ENCODE data around the gene GNA15. TPM values are rescaled to one million over a fixed set of nuclear protein-coding genes. Genes with fewer than 3 reads are reported as not detected.

GNA15 gene
- total and polyA plus RNA-seq, 2 of the 8 experiments (the other 6 are each of a cell fraction or from before 2014, with no cell fraction given), result 0.26 to 0.45 TPM

DNA sequence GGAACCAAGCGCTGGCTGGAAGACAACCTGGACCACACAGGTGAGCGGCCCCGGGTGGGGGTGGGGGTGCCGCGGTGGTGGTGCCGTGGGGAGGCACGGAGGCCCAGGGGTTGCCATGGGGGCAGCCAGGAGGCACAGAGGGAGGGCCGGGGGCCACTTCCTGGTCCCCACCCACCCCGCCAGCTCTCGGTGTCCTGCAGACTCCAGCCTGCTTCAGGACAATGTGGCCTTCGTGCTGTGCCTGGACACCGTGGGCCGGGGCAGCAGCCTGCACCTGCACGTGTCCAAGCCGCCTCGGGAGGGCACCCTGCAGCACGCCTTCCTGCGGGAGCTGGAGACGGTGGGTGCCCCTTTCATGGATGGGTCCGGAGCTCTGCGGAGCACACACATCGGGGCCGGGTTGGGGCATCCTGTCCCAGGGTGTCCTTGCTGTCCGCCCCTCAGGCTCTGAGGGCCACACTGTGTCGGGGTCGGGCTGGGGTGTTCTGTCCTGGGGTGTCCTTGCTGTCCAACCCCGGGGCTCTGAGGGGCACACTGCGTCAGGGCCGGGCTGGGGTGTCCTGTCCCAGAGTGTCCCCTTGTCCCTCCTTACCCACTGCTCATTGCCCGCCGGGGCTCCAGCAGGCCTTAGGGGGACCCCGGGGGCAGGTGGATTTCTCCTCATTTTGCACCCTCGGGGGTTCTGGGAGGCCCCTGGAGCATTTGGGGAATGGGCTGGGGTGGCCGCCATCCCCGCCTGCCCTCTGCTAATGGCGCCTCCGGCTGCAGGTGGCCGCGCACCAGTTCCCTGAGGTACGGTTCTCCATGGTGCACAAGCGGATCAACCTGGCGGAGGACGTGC lies 68.2 kb downstream of the GNA15 start:
- H4K8ac ChIP-seq (ENCODE audit: extremely low read depth, insufficient read depth, low read length), result no peak overlapping the region
- DNase-seq (ENCODE audit: low read depth in 1 of 2, low spot score in 2 of 2), result no peak
- CTCF ChIA-PET (ENCODE audit: partially characterized antibody), result interaction anchor here (0.7 to 1.1 kb wide), 4 partner anchors 11 to 1378 kb away, joined by 3 read pairs; no protein-coding TSS in a partner anchor
- no peak overlapping the region for H3K9ac ChIP-seq (replicated peaks in 1 of 4; ENCODE audit: extremely low read depth in 1 of 4, low read depth in 3 of 4, low read length in 3 of 4)
- no peaks in the 10 kb centered on the region for H3K27me3 ChIP-seq (replicated peaks in 1 of 4; ENCODE audit: control insufficient read depth in 3 of 4, extremely low read depth in 1 of 4, insufficient read depth in 3 of 4, low read length in 3 of 4)
- H2BK5ac ChIP-seq (ENCODE audit: low read depth, low read length), result no peak overlapping the region
- no peak overlapping the region for H4K91ac ChIP-seq (replicated peaks; ENCODE audit: insufficient read length, low read length)
- POLR2A ChIA-PET (ENCODE audit: partially characterized antibody), result interaction anchor here (1.7 kb wide), 1 partner anchor 16 kb away, joined by 4 read pairs; no protein-coding TSS in a partner anchor
- H3K79me2 ChIP-seq (ENCODE audit: control insufficient read depth in 1 of 2, insufficient read depth in 2 of 2, low read length in 2 of 2), result no peaks in the 10 kb centered on the region
- H3K9me3 ChIP-seq (ENCODE audit: insufficient read depth in 2 of 2, low read depth in 1 of 2, low read length in 1 of 2), result no peaks in the 10 kb centered on the region
- no peak overlapping the region for H3K18ac ChIP-seq (ENCODE audit: extremely low read depth, low read length)
- no peak overlapping the region for H2BK15ac ChIP-seq (ENCODE audit: low read length)
- H3K56ac ChIP-seq (replicated peaks; ENCODE audit: insufficient read length, low read depth, low read length), result no peak overlapping the region
- no peak overlapping the region for H3K4me3 ChIP-seq (ENCODE audit: extremely low read depth in 1 of 4, insufficient read depth in 2 of 4, low read depth in 3 of 4, low read length in 4 of 4)
- H3K4me1 ChIP-seq (replicated peaks in 1 of 4; ENCODE audit: control insufficient read depth in 3 of 4, insufficient read depth in 4 of 4, low read length in 3 of 4), result no peaks in the 10 kb centered on the region; a peak in 1 of 7 replicates
- no peak overlapping the region for H2BK20ac ChIP-seq (ENCODE audit: low read length)
- WGBS, 2 experiments (ENCODE audit: extremely low coverage in 1 of 2, insufficient coverage in 1 of 2, insufficient read length in 1 of 2, insufficient replicate concordance in 2 of 2, low coverage in 1 of 2, low lambda C conversion rate in 2 of 2, missing lambda C conversion rate in 1 of 2), result 93% methylated on average over 35 of the region's 43 CpGs; no CpG with 5 or more reads in 1 of the 2 experiments
- no peak for FAIRE-seq
- no peak overlapping the region for H3K4ac ChIP-seq (replicated peaks; ENCODE audit: insufficient read length, low read depth, low read length)
- no peak overlapping the region for H3K27ac ChIP-seq (ENCODE audit: low read depth, low read length)
- H3K23me2 ChIP-seq (ENCODE audit: low read depth, low read length), result no peaks in the 10 kb centered on the region
- H3K36me3 ChIP-seq (ENCODE audit: control insufficient read depth in 2 of 4, insufficient read depth in 4 of 4, low read length in 3 of 4), result peaks cover 5 to 57% (median 18%) of the 10 kb centered on the region in 4 experiments; a peak in 5 of 8 replicates
- H4K5ac ChIP-seq (ENCODE audit: insufficient read length, low read depth, low read length), result no peak overlapping the region
- no peak overlapping the region for H2BK12ac ChIP-seq (ENCODE audit: low read depth, low read length)
- no peak overlapping the region for H3K4me2 ChIP-seq (ENCODE audit: insufficient read depth in 1 of 2, low read depth in 2 of 2, low read length in 2 of 2)
- no peak overlapping the region for H2BK120ac ChIP-seq (replicated peaks; ENCODE audit: low read depth, low read length)
- no peaks in the 10 kb centered on the region for H3K79me1 ChIP-seq (ENCODE audit: low read depth, low read length)
- H4K20me1 ChIP-seq (replicated peaks in 1 of 2; ENCODE audit: control insufficient read depth in 1 of 2, insufficient read depth in 2 of 2, low read length in 2 of 2), result peaks cover 2 to 12% of the 10 kb centered on the region in 2 experiments
- no peak overlapping the region for H2AFZ ChIP-seq (ENCODE audit: low read length)
- no peak overlapping the region for H3K23ac ChIP-seq (ENCODE audit: insufficient read length)
- no peak overlapping the region for H3K14ac ChIP-seq (ENCODE audit: insufficient read length)
- no peak overlapping the region for H2AK5ac ChIP-seq (ENCODE audit: low read depth, low read length)
- TF ChIP-seq CREB1 (IDR thresholded peaks at IDR 0.05) (no peak), ZNF274 (IDR thresholded peaks at IDR 0.05; ENCODE audit: borderline replicate concordance, extremely low read depth, low read length) (no peak), HDAC2 (IDR thresholded peaks at IDR 0.05; ENCODE audit: borderline replicate concordance in 1 of 2, low read depth in 2 of 2, low read length in 2 of 2) (no peak), TEAD4 (IDR thresholded peaks at IDR 0.05; ENCODE audit: low read depth, low read length) (no peak), YY1 (IDR thresholded peaks at IDR 0.05; ENCODE audit: low read depth, low read length) (no peak), POU5F1 (IDR thresholded peaks at IDR 0.05; ENCODE audit: low read depth, low read length) (no peak)
